Kidney (tissue), 14 donors: Measurements from ENCODE around the gene PCIF1. TPM values are rescaled to one million over a fixed set of nuclear protein-coding genes. Genes with fewer than 3 reads are reported as not detected.

Experiments used
- DNase-seq, 5 donors: peaks; one replicate each; pipeline ENCODE4 v3.0.0-alpha.2; 2013 to 2020
- FAIRE-seq: peaks from 2 replicates; lab custom pipeline; 2012; peaks lifted over from hg19 to GRCh38; lab: Jason Lieb, UNC
- H3K27ac ChIP-seq, 2 donors: one replicate each; pipeline ENCODE4 v1.7.0; 2013; ENCODE audit warnings: low read depth in 2 of 2, low read length in 2 of 2, inconsistent platforms in 1 of 2
- H3K27me3 ChIP-seq: one replicate; pipeline ENCODE4 v1.7.1; 2013; ENCODE audit warnings: low read length, inconsistent platforms; ENCODE audit not compliant: control insufficient read depth, insufficient read depth
- H3K36me3 ChIP-seq, 3 donors: one replicate each; pipeline versions ENCODE4 v1.7.0 to v1.7.1; 2013; ENCODE audit warnings: low read length in 3 of 3, control low read depth in 1 of 3, inconsistent platforms in 1 of 3; ENCODE audit not compliant: insufficient read depth in 3 of 3, control insufficient read depth in 2 of 3
- H3K4me1 ChIP-seq, 3 donors: one replicate each; pipeline versions ENCODE4 v1.7.0 to v1.7.1; 2013; ENCODE audit warnings: low read length in 3 of 3, inconsistent platforms in 1 of 3, low read depth in 1 of 3; ENCODE audit not compliant: control insufficient read depth in 2 of 3, insufficient read depth in 2 of 3
- H3K4me3 ChIP-seq, 3 donors: one replicate each; pipeline versions ENCODE4 v1.7.0 to v1.8.1; 2013; ENCODE audit warnings: low read length in 3 of 3, control low read depth in 1 of 3, inconsistent platforms in 1 of 3
- H3K9ac ChIP-seq, 3 donors: one replicate each; pipeline versions ENCODE4 v1.7.0 to v1.7.1; 2013; ENCODE audit warnings: low read length in 3 of 3, control low read depth in 1 of 3, inconsistent platforms in 1 of 3
- H3K9me3 ChIP-seq, 3 donors: one replicate each; pipeline versions ENCODE4 v1.7.0 to v1.7.1; 2013; ENCODE audit warnings: low read length in 3 of 3, control low read depth in 1 of 3, inconsistent platforms in 1 of 3; ENCODE audit not compliant: control insufficient read depth in 2 of 3, insufficient read depth in 1 of 3
- CTCF ChIP-seq: IDR thresholded peaks from 3 replicates; pipeline ENCODE4 v1.5.1; 2012; ENCODE audit warnings: mild to moderate bottlenecking, moderate library complexity, borderline replicate concordance; ENCODE audit not compliant: insufficient read depth; ENCODE audit errors: extremely low read depth
- intact Hi-C: fragments of 100-400 bp; cut with DNase I; formaldehyde crosslinking; loops from one replicate; pipeline ENCODE4 v1.11.1; 2022
- polyA plus RNA-seq: library from polyadenylated mRNA; stranded (reverse); fragments of 350-450 nt; fragmentation: Illumina TruSeq; extraction: RNeasy Lipid Tissue Mini Kit (QIAGEN cat#74804); gene quantifications from one replicate; pipeline ENCODE4 v1.2.3, GENCODE V29; 2014; ENCODE audit warnings: low read depth, low replicate concordance; ENCODE audit not compliant: insufficient read depth
- total RNA-seq: library from RNA; stranded (reverse); fragmentation: NEBNext Ultra II Directional; extraction: Animal tissue kit (Norgen Biotek cat#: 25700); gene quantifications from one replicate; pipeline ENCODE4 v1.2.1, GENCODE V29; 2021
- donor health status: control.
- donor health status: control.
- donor health status: control.
- donor health status: control.
- donor health status: control.
- donor health status: DM: yes; HTN: yes; CAD: no.
- donor health status: Normal renal cell carcinoma (clear cell type).

Gene PCIF1
- total and polyA plus RNA-seq, 2 donors from 2014 or later, result 27.4 to 43.1 TPM

- no peak for TF ChIP-seq CTCF
- H3K27ac ChIP-seq, result no peak overlapping the region
- H3K27me3 ChIP-seq, result no peaks in the 10 kb centered on the region
- H3K9ac ChIP-seq, result no peak overlapping the region
- H3K4me1 ChIP-seq, result peaks cover 0 to 12% (median 7%) of the 10 kb centered on the region in 3 donors
- no peaks in the 10 kb centered on the region for H3K9me3 ChIP-seq
- FAIRE-seq (no peak), DNase-seq (peak in 1 of 5 donors; percentile 52)
- peaks cover 3 to 42% (median 28%) of the 10 kb centered on the region in 3 donors for H3K36me3 ChIP-seq
- H3K4me3 ChIP-seq, result no peak overlapping the region
- intact Hi-C loops, result loop anchor here (10.0 kb wide), 1 partner anchor 143 kb away; the partner anchor contains the start of gene TNNC2
Measured at GRCh38 chr20:45967551-45968080, 33.1 kb downstream of the PCIF1 start.

- no peak overlapping the region for H3K9ac ChIP-seq
- DNase-seq (peak in 1 of 5 donors; percentile 63), FAIRE-seq (no peak)
- TF ChIP-seq CTCF, result no peak
- H3K9me3 ChIP-seq, result no peaks in the 10 kb centered on the region
- intact Hi-C loops, result loop anchor here (10.0 kb wide), 1 partner anchor 143 kb away; the partner anchor contains the start of gene TNNC2
- H3K27ac ChIP-seq, result no peak overlapping the region
- peaks cover 0 to 14% (median 7%) of the 10 kb centered on the region in 3 donors for H3K4me1 ChIP-seq
- no peak overlapping the region for H3K4me3 ChIP-seq
- H3K36me3 ChIP-seq, result peaks cover 3 to 39% (median 26%) of the 10 kb centered on the region in 3 donors
- H3K27me3 ChIP-seq, result no peaks in the 10 kb centered on the region
Measured at GRCh38 chr20:45968081-45968671, 33.7 kb downstream of the PCIF1 start.

- H3K27me3 ChIP-seq, result no peaks in the 10 kb centered on the region
- TF ChIP-seq CTCF, result no peak
- no peaks in the 10 kb centered on the region for H3K9me3 ChIP-seq
- H3K4me3 ChIP-seq, result no peak overlapping the region
- H3K9ac ChIP-seq, result no peak overlapping the region
- peaks cover 0 to 14% (median 7%) of the 10 kb centered on the region in 3 donors for H3K4me1 ChIP-seq
- peak in 1 of 5 donors; percentile 76 for DNase-seq
- no peak overlapping the region for H3K27ac ChIP-seq
- intact Hi-C loops, result loop anchor here (10.0 kb wide), 1 partner anchor 144 kb away; the partner anchor contains the start of gene TNNC2
- peaks cover 3 to 34% (median 19%) of the 10 kb centered on the region in 3 donors for H3K36me3 ChIP-seq
- no peak for FAIRE-seq
Measured at GRCh38 chr20:45968801-45969711, 34.6 kb downstream of the PCIF1 start.
